GM19397 (cell line): ENCODE data around the gene CDKN2B-AS1.

Experiments used
- ATAC-seq: cut with Tn5 transposase; IDR thresholded peaks from one replicate; pipeline ENCODE4 v1.9.1; 2021; ENCODE audit warnings: mild to moderate bottlenecking, moderate library complexity; ENCODE audit not compliant: unreplicated experiment

Gene CDKN2B-AS1

GRCh38 chr9:22005021-22005701 lies 10.6 kb downstream of the CDKN2B-AS1 start:
- no peak for ATAC-seq

- no peak for ATAC-seq
Measured at GRCh38 chr9:22005702-22006606, 11.4 kb downstream of the CDKN2B-AS1 start.

DNA sequence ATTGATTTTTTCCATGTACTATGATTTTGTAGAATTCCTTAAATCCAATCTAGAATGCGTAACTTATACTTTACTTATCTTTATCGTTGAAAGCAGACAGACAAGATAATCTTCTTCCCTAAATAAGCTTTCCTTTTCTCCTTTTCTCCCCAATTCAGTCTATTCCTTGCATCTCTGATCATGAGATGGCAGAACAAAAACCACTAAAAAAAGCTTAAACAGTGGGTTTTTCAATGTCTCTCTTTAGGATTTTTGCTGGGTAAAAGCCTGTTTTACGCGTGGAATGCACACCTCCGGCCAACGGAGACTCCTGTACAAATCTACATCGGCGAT lies 13.8 kb downstream of the CDKN2B-AS1 start:
- no peak for ATAC-seq

DNA sequence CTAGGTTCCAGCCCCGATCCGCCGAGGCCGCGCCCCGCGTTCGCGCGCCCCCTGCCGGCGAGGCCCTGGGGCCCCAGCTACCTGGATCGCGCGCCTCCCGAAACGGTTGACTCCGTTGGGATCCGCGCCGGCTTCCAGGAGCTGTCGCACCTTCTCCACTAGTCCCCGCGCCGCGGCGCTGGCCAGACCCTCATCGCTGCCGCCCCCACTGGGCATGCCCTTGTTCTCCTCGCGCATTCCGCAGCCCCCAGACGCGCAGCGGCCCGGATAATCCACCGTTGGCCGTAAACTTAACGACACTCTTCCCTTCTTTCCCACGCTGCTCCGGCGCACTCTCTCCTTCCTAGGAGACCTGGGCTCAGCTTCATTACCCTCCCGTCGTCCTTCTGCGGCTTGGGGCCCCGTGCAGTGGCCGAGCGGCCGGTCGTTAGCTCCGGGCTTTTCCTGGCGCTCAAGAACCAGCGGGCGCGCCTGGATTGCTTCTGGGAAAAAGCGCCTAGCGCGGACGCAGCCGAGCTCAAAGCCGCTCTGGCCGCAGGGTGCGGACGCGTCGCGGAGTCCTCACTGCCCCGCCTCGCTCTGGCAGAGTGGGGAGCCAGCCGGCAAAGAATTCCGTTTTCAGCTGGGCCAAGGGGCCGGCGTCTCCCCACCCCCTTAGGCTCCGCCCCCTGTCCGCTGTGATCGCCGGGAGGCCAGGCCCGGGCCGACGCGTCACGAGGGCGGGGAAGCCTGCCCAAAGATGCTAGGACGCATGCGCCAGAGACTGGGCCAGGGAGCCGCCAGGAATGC lies 14.3 kb downstream of the CDKN2B-AS1 start, which contains the start of gene CDKN2B:
CDKN2B (minus strand) TSS at position 589 of the 789 bp plus-strand sequence; CDS start at position 237, 352 bp downstream.
- ATAC-seq: peak; percentile 91

- ATAC-seq: peak; percentile 27
Measured at GRCh38 chr9:22009506-22009867, 14.9 kb downstream of the CDKN2B-AS1 start.

GRCh38 chr9:22010866-22011625 lies 16.5 kb downstream of the CDKN2B-AS1 start:
- ATAC-seq: no peak

- ATAC-seq: no peak
Measured at GRCh38 chr9:22022396-22022795, 27.8 kb downstream of the CDKN2B-AS1 start.

DNA sequence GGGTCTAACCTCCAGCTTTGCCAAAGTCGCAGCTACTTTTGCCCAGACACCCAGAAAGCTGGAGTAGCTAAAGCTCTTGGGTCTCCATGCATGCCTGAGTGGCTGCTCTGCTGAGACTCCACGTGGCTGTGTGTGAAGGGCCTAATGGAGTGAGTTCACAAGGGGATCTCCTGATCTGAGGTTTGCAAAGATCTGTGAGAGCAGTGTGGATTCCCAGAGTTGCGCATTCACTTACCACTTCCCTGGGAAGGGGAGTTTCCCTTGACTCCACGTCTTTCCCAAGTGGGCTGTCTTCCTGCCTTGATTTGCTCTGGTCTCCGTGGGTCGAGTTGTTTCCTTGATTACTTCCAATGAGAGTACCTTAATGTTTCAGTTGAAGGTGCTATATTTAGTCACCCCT lies 32.1 kb downstream of the CDKN2B-AS1 start:
- ATAC-seq: no peak

- ATAC-seq: no peak
Measured at GRCh38 chr9:22028394-22028793, 33.8 kb downstream of the CDKN2B-AS1 start.

DNA sequence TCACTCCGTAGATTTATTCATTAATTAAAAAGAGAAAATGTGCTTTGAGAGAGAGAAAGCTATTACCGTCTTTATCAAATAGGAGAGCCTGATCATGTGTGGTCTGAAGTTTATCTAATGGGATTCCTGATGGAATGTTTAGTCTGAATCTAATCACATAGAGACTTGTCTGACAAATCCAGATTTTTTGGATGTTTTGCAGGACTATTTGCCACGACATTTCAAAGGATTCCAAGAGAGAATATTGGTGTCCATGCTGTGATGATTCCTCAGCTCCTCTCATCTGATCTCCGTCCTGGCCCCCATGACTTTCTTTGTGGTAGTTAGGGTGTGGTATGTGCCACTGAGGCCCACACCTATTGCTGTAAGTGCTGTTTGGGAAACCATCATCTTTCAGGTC lies 34.6 kb downstream of the CDKN2B-AS1 start:
- ATAC-seq: no peak

DNA sequence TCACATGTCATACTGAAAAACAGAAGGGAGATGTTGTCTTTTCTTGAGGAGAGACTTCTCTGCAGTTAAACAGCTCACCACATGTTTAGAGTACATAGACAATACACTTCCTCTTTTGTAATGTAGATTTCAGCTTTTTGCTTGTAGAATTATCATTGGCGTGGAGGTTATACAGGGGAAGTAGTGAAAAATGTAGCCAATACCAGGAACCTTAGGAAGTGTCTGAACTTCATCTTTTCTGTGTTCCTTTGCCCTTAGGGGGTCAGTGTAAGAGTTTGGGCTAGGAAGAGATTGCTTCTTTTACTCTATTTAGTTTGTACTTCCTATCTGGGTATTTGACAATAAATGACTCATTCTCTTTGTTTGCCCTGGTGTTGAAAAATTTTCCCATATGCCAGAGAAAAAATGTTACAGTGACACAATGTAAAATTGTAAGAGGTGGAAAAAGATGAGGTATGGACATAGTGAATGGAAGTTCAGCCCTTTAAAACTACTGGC lies 35.6 kb downstream of the CDKN2B-AS1 start:
- peak; percentile 58 for ATAC-seq

DNA sequence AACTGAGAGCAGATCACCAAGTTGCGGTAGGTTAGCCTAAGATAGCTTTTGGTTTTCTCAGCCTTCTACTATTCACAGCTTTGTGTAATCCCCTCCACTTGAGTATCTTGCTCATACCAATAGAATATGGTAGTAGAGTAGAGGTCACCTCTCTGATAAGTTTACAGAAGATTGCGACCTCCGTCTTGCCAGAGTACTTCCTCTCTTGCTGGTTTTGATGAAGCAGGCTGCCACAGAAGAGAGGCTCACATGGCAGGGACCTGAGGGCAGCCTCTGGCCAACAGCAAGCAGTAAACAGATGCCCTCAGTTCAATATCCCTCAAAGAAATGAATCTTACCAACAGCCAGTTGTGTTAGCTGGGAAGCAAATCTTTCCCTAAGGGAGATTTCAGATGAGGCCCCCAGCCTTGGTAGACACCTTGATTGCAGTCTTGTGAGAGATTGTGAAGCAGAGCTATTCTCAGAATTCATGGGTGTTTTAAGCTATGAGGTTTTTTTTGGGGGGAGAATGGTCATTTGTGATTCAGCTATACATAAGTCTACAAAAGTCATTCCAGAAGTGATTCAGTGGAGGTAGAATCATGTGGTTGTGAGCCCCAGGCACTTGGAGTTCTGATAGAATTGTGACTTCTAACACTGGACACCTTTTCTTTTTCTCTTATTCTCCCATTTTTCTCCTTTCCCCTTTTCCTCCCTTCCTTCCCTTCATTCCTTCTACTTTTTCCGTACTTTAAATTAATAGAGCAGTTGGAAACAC lies 37.2 kb downstream of the CDKN2B-AS1 start:
- ATAC-seq: no peak

DNA sequence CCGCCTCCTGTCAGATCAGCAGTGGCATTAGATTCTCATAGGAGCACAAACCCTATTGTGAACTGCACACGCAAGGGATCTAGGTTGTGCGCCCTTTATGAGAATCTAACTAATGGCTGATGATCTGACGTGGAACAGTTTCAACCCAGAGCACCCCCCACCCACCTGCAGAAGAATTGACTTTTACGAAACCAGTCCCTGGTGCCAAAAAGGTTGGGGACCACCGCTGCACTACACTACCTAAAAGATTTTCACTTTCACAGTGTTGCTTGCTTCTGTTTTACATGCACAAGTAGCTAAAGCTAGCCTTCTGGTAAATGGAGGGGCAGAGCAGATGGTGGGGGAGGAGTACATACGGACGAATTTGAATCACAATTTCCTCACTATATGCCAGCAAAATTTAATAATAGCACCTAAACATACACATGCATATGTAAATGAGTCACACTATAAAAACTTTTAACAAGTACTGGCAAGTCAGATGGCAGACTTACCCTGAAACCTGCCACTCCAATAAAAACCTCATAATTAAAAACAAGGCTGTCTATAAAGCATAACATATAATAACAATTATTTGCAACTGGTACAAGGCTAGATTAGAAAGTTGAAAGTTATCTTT lies 38.5 kb downstream of the CDKN2B-AS1 start:
- no peak for ATAC-seq

DNA sequence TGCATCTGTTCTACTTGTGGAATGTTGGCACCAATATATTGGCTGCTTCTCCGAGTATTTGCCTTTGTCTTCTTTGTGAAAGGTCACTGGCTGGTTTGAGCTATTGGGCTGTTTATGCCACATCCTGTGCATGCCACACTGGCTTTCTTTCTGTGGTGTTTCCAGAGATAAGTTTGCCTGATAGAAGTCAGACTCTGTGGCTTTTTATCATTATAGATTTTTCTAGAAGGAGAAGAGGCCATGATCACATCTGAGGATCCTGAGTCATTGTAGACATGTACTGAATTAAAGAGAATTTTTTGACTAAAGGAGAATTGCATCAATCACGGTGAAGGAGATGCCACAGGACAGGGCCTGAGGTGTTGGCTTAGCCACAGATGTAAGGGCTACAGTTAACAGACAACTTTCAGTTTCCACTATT lies 41.0 kb downstream of the CDKN2B-AS1 start:
- no peak for ATAC-seq

- ATAC-seq: no peak
Measured at GRCh38 chr9:22036866-22037626, 42.5 kb downstream of the CDKN2B-AS1 start.

GRCh38 chr9:22037954-22038690 lies 43.5 kb downstream of the CDKN2B-AS1 start:
- no peak for ATAC-seq

- no peak for ATAC-seq
Measured at GRCh38 chr9:22039258-22039657, 44.7 kb downstream of the CDKN2B-AS1 start.

- ATAC-seq: no peak
Measured at GRCh38 chr9:22040760-22041159, 46.2 kb downstream of the CDKN2B-AS1 start.
